PFSK-1 (cell line): Measurements from ENCODE around the gene PRPF6.

Source experiments
- POLR2AphosphoS5 ChIP-seq: IDR thresholded peaks from 2 replicates; pipeline ENCODE4 v1.6.1; 2012; ENCODE audit warnings: low read depth, mild to moderate bottlenecking, control low read depth, low read length, moderate library complexity
- SIN3A ChIP-seq: IDR thresholded peaks from 2 replicates; pipeline ENCODE4 v1.6.1; 2012; ENCODE audit warnings: mild to moderate bottlenecking, low read length, moderate library complexity, borderline replicate concordance; ENCODE audit not compliant: insufficient read depth
- TAF1 ChIP-seq: IDR thresholded peaks from 2 replicates; pipeline ENCODE4 v1.6.1; 2012; ENCODE audit warnings: low read length, control low read depth, borderline replicate concordance; ENCODE audit not compliant: insufficient read depth
- TF ChIP-seq, protein P1 (sequence below), 2 experiments: IDR thresholded peaks; 2 replicates each; pipeline versions ENCODE4 v1.6.1 to v1.8.0; 2011 to 2012; ENCODE audit warnings: low read depth in 2 of 2, low read length in 2 of 2, control low read depth in 1 of 2, inconsistent platforms in 1 of 2, mild to moderate bottlenecking in 1 of 2, moderate library complexity in 1 of 2; ENCODE audit not compliant: insufficient read depth in 1 of 2

DNA sequence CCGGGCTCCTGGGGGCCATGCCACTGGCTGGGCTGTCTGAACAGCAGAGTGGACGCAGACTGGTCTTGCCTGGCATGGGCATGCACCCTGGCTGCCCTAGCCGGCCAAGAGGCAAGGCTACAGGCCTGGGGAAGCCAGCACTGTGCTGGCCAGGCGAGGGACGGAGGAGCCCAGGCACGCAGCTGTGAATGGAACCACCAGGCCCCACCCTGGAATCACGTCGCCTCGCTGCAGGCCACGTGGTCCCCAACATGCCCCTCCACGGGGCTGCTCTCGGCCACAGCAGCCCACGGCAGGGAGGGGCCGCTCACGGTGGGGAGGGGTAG is 28.8 kb upstream of the PRPF6 start:
- TF ChIP-seq, protein P1, sequence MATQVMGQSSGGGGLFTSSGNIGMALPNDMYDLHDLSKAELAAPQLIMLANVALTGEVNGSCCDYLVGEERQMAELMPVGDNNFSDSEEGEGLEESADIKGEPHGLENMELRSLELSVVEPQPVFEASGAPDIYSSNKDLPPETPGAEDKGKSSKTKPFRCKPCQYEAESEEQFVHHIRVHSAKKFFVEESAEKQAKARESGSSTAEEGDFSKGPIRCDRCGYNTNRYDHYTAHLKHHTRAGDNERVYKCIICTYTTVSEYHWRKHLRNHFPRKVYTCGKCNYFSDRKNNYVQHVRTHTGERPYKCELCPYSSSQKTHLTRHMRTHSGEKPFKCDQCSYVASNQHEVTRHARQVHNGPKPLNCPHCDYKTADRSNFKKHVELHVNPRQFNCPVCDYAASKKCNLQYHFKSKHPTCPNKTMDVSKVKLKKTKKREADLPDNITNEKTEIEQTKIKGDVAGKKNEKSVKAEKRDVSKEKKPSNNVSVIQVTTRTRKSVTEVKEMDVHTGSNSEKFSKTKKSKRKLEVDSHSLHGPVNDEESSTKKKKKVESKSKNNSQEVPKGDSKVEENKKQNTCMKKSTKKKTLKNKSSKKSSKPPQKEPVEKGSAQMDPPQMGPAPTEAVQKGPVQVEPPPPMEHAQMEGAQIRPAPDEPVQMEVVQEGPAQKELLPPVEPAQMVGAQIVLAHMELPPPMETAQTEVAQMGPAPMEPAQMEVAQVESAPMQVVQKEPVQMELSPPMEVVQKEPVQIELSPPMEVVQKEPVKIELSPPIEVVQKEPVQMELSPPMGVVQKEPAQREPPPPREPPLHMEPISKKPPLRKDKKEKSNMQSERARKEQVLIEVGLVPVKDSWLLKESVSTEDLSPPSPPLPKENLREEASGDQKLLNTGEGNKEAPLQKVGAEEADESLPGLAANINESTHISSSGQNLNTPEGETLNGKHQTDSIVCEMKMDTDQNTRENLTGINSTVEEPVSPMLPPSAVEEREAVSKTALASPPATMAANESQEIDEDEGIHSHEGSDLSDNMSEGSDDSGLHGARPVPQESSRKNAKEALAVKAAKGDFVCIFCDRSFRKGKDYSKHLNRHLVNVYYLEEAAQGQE (IDR thresholded peaks at IDR 0.05; ENCODE audit: insufficient read depth in 1 of 2, low read depth in 2 of 2, low read length in 2 of 2) = no peak
- no peak for TF ChIP-seq POLR2AphosphoS5
- no peak for TF ChIP-seq TAF1
- no peak for TF ChIP-seq SIN3A
